Peyer's patch (tissue), 4 donors: ENCODE data around the gene ETFBKMT. TPM values are rescaled to one million over a fixed set of nuclear protein-coding genes. Genes with fewer than 3 reads are reported as not detected.

Source experiments
- DNase-seq, 3 donors: peaks; one replicate each; pipeline ENCODE4 v3.0.0-alpha.2; 2017 to 2019
- H3K27ac ChIP-seq, 4 donors: fragments of 200-600 bp; sonication (generic); one replicate each; pipeline ENCODE4 v1.5.1; 2016 to 2019
- H3K27me3 ChIP-seq, 2 donors: fragments of 200-600 bp; sonication (generic); one replicate each; pipeline ENCODE4 v1.5.1; 2019
- H3K36me3 ChIP-seq, 3 donors: fragments of 200-600 bp; sonication (generic); one replicate each; pipeline ENCODE4 v1.5.1; 2016 to 2019
- H3K4me1 ChIP-seq, 4 donors: fragments of 200-600 bp; sonication (generic); one replicate each; pipeline ENCODE4 v1.5.1; 2016 to 2019
- H3K4me3 ChIP-seq, 4 donors: fragments of 200-600 bp; sonication (generic); 1 replicate in 3 of 4; 2 replicates in 1 of 4; pipeline ENCODE4 v1.5.1; 2016 to 2019; ENCODE audit warnings: mild to moderate bottlenecking in 1 of 4
- H3K9me3 ChIP-seq, 4 donors: fragments of 200-600 bp; sonication (generic); one replicate each; pipeline ENCODE4 v1.5.1; 2016 to 2019; ENCODE audit warnings: mild to moderate bottlenecking in 1 of 4
- POLR2A ChIP-seq, 2 donors: fragments of 450-650 bp; IDR thresholded peaks; one replicate each; pipeline ENCODE4 v1.5.1; 2017; ENCODE audit warnings: antibody characterized with exemption in 2 of 2, mild to moderate bottlenecking in 2 of 2, moderate library complexity in 2 of 2
- total RNA-seq, 4 donors: library from RNA; depleted of rRNA; stranded (reverse); fragments of >200 nt; gene quantifications; one replicate each; pipeline ENCODE4 v1.1.0, GENCODE V29; 2016
- TF ChIP-seq, protein P1 (sequence below), 6 experiments: fragments of 450-650 bp in 4 of 6; fragments of 200-600 bp in 2 of 6; sonication (generic) in 1 of 6; IDR thresholded peaks; one replicate each; pipeline ENCODE4 v1.5.1; 2017 to 2019; ENCODE audit warnings: antibody characterized with exemption in 6 of 6, mild to moderate bottlenecking in 3 of 6, moderate library complexity in 1 of 6

ETFBKMT gene, protein sequence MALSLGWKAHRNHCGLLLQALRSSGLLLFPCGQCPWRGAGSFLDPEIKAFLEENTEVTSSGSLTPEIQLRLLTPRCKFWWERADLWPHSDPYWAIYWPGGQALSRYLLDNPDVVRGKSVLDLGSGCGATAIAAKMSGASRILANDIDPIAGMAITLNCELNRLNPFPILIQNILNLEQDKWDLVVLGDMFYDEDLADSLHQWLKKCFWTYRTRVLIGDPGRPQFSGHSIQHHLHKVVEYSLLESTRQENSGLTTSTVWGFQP
- 1 to 10 TPM; 1.9 to 4.1 (median 3.2) TPM for total RNA-seq

GRCh38 chr12:31659087-31659942 is at the start of gene ETFBKMT:
TSS of gene ETFBKMT (plus strand) at chr12:31659688. CDS start at chr12:31661954, 2,266 bp downstream.
- TF ChIP-seq, protein P1, sequence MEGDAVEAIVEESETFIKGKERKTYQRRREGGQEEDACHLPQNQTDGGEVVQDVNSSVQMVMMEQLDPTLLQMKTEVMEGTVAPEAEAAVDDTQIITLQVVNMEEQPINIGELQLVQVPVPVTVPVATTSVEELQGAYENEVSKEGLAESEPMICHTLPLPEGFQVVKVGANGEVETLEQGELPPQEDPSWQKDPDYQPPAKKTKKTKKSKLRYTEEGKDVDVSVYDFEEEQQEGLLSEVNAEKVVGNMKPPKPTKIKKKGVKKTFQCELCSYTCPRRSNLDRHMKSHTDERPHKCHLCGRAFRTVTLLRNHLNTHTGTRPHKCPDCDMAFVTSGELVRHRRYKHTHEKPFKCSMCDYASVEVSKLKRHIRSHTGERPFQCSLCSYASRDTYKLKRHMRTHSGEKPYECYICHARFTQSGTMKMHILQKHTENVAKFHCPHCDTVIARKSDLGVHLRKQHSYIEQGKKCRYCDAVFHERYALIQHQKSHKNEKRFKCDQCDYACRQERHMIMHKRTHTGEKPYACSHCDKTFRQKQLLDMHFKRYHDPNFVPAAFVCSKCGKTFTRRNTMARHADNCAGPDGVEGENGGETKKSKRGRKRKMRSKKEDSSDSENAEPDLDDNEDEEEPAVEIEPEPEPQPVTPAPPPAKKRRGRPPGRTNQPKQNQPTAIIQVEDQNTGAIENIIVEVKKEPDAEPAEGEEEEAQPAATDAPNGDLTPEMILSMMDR (IDR thresholded peaks at IDR 0.05), result peak; percentile 44 to 65 (median 54)
- peak; percentile 39 to 68 for TF ChIP-seq POLR2A (IDR thresholded peaks at IDR 0.05)
- peak; percentile 91 to 97 (median 91) for DNase-seq
- H3K36me3 ChIP-seq, result no peaks in the 10 kb centered on the region
- no peaks in the 10 kb centered on the region for H3K9me3 ChIP-seq
- no peaks in the 10 kb centered on the region for H3K27me3 ChIP-seq
- peak within 1 kb of the TSS; percentile 88 to 98 (median 96) for H3K27ac ChIP-seq
- H3K4me3 ChIP-seq, result peak within 1 kb of the TSS; percentile 56 to 87 (median 63)
- no peaks in the 10 kb centered on the region for H3K4me1 ChIP-seq

DNA sequence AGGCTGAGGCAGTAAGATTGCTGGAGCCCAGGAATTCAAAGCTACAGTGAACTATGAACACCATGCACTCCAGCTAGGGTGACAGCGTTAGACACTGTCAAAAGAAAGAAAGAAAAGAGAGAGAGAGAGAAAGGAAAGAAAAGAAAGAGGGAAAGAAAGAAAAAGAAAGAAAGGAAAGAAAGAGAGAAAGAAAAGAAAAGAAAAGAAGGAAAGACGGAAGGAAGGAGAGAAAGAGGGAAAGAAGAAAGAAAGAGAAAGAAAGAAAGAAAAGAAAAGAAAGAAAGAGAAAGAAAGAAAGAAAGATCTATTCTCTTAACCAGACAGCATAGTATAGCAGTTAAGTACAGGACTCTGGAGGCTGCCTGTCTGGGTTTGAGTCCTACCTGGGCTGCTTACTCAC is 46.7 kb upstream of the ETFBKMT start:
- H3K4me1 ChIP-seq, result no peaks in the 10 kb centered on the region

DNA sequence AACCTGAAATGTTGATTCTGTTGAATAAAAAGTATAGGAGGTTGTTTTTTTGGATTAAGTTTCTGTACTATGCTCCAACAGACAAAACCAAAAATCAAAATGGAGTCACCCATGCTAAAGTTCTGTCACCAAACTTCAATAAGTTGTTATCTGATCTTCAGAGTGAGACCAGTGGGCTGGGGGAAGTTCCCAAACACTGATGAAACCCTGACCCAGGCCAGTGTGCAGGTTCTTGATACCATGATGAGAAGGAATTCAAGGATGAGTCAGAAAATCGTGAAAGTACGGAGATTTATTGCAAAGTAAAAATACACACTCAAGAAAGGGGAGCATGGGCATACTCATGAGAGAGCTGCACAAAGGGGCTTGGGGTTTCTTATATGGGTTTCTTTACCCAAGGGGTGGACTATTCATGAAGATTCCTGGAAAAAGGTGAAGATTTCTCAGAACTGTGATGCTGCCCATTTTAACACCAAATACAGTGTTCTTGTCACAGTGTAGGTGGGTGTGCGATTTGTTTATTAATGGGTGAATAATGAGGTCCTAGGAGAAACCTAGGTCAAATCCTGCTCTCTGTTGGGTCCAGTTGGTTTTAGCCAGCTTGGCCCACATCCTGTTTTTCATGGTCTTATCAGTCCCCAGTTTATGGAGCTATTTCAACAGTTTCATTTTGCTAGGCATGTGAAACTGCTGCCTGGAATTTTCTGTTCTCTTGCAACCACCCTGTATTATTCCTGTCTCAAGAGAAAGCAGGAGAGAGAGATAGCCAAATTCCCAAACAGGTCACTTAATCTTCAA is 41.1 kb upstream of the ETFBKMT start:
- Histone ChIP-seq H3K27ac (peak overlapping the region in 1 of 4 donors; percentile 59), H3K4me1 (no peaks in the 10 kb centered on the region), H3K4me3 (no peak overlapping the region), H3K36me3 (no peaks in the 10 kb centered on the region), H3K27me3 (no peaks in the 10 kb centered on the region), H3K9me3 (no peaks in the 10 kb centered on the region)
- no peak for TF ChIP-seq POLR2A (IDR thresholded peaks at IDR 0.05)
- TF ChIP-seq, protein P1 (IDR thresholded peaks at IDR 0.05), result no peak
- no peak for DNase-seq

More for the DNA sequence above, 46.7 kb upstream of the ETFBKMT start:
- DNase-seq, result peak in 1 of 3 donors; percentile 9
- Histone ChIP-seq H3K27ac (no peak overlapping the region), H3K9me3 (peaks cover 0 to 19% (median 0%) of the 10 kb centered on the region in 4 donors), H3K36me3 (no peaks in the 10 kb centered on the region), H3K4me3 (no peak overlapping the region), H3K27me3 (no peaks in the 10 kb centered on the region)
- no peak for TF ChIP-seq POLR2A (IDR thresholded peaks at IDR 0.05)
- TF ChIP-seq, protein P1 (IDR thresholded peaks at IDR 0.05), result no peak

DNA sequence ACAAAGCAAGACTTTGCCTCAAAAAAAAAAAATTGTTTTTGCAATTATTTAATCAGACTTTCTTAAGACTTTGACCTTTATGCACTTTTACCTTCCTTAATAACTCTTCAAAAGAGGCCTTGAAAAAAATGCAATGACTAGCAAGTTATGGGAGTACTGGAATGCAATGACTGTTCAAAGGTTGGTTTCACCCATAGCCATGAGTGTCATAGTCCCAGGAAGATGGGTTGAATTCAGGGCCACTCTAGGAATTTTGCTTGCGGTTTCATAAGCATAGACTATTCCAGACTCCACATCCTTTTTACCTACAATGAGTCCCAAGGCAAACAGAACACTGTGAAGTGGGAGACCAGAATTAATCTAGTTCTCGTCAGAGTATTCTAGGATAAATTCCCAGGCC is 39.2 kb upstream of the ETFBKMT start:
- Histone ChIP-seq H3K27ac (peak overlapping the region in 2 of 4 donors; percentile 57 to 67), H3K9me3 (no peaks in the 10 kb centered on the region), H3K27me3 (no peaks in the 10 kb centered on the region), H3K4me3 (no peak overlapping the region), H3K4me1 (no peaks in the 10 kb centered on the region), H3K36me3 (no peaks in the 10 kb centered on the region)
- TF ChIP-seq POLR2A (IDR thresholded peaks at IDR 0.05), result peak in 1 of 2 donors; percentile 14
- TF ChIP-seq, protein P1 (IDR thresholded peaks at IDR 0.05), result no peak
- peak in 1 of 3 donors; percentile 55 for DNase-seq

- Histone ChIP-seq H3K4me3 (no peak overlapping the region), H3K9me3 (no peaks in the 10 kb centered on the region), H3K4me1 (no peaks in the 10 kb centered on the region), H3K27me3 (no peaks in the 10 kb centered on the region), H3K36me3 (no peaks in the 10 kb centered on the region), H3K27ac (no peak overlapping the region)
- no peak for TF ChIP-seq POLR2A (IDR thresholded peaks at IDR 0.05)
- TF ChIP-seq, protein P1 (IDR thresholded peaks at IDR 0.05), result no peak
- no peak for DNase-seq
Observed at GRCh38 chr12:31622038-31622437, 37.5 kb upstream of the ETFBKMT start.
